ENCODE measurements around the gene DPP7.

Gene DPP7

DNA sequence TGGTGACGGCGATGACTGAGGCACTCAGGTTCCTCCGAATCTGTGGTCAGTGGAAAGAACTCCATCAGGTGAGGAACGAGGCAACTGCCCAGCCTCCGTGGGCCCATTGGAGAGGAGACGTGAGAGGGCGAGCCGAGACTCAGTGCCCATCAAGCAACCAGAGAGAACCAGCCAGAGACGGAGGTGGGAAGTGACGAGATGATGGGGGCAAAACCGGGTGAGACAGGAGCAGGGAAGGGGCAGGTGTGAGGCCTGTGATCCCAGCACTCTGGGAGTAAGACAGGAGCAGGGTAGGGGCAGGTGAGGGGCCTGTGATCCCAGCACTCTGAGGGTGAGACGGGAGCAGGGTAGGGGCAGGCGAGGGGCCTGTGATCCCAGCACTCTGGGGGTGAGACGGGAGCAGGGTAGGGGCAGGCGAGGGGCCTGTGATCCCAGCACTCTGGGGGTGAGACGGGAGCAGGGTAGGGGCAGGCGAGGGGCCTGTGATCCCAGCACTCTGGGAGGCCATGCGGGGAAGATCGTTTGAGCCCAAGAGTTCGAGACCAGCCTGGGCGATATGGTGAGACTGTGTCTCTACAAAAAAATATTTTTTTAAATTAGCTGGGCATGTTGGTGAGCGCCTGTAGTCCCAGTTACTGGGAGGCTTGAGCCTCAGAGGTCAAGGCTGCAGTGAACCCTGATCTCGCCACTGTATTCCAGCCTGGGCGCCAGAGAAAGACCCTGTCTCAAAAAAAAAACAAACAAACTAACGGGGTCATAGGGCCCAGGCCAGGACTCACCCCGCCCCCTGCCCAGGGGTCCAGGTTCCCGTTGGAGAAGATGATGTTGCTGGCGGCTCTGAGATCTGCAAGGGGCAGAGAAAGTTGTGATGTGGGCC, 3.4 kb downstream of the DPP7 start:
- TF ChIP-seq GATA3 (IDR thresholded peaks at IDR 0.05; ENCODE audit: low read depth, low read length) (no peak), GATA2 (IDR thresholded peaks at IDR 0.05; ENCODE audit: low read depth, low read length) (no peak)

DNA sequence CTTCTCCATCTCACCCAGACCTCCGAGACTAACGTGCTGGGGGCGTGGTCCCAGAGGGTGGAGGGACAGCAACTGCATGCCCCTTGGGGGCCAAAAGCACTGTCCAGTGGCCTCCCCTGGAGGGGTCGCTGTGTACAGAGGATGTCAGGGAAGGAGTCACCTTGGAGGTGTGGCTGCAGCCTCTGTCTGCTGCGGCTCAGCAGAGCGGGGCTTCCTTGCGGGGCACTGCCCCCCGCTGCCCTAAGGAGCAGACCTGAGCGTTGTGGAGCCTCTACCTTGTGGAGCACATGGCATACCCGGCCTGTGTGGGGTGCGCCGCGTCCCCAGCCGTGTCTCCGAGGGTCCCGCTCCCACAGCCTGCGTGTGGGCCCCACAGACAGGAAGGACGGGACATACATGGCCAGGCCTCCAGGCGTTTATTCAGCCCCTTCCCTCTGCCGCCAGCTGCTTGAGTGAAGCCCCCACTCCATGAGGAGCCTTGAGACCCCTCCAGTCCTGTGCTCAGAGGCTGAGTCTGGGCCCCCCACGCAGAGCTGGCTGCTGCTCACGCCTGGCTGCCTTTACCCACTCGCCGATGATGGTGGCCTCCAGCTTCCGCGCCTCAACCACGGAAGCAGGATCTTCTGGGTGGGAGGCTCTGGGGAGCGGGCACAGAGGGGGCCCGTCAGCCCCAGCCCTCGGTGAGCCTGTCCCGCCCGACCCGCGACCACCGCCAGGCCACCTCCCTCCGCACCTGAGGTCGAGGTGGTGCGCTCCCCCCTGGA, 4.2 kb downstream of the DPP7 start:
- TF ChIP-seq GATA3 (IDR thresholded peaks at IDR 0.05; ENCODE audit: low read depth, low read length) (no peak), GATA2 (IDR thresholded peaks at IDR 0.05; ENCODE audit: low read depth, low read length) (no peak)

DNA sequence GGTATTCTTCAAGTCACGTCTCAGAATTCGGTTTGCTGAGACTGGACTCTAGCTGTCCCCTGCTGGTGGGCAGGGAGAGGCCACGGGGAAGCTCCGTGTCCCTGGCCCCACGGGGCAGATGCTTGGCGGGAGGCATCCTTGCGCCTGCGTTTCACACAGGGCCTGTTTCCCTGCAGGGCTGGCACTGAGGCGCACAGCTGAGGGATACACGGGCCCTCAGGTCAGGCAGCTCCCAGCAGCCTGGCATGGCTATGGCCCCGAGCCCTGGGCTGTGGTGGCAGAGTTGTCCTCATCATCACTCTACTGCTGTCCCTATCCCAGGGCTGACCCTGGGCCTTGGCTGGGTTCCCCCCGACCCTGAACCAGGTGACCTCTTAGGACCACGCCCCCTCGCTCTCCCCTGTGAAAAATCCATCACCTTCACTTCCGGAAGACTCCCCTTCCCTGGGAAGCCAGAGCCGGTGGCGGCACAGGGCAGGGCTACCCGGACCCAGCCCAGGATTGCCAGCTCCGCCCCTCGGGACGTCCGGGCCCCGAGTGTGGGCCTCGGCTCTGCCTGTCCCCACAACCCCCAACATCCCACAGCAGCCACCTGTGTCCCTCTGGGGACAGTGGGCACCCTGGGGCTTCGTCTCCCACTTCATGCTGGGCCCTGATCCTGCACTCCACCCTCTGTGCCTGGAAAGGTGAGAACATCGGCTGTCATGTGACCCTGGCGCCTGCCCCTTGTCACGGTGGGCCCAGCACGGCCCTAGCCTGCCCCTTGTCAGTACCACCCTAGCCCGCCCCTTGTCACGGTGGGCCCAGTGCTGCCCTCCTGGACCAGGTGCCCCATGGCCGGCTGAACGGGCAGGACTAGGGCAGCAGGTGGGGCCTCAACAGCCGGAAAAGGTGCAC, 5.0 kb downstream of the DPP7 start:
- TF ChIP-seq GATA2 (IDR thresholded peaks at IDR 0.05; ENCODE audit: low read depth, low read length) = no peak
- no peak for TF ChIP-seq GATA3 (IDR thresholded peaks at IDR 0.05; ENCODE audit: low read depth, low read length)

DNA sequence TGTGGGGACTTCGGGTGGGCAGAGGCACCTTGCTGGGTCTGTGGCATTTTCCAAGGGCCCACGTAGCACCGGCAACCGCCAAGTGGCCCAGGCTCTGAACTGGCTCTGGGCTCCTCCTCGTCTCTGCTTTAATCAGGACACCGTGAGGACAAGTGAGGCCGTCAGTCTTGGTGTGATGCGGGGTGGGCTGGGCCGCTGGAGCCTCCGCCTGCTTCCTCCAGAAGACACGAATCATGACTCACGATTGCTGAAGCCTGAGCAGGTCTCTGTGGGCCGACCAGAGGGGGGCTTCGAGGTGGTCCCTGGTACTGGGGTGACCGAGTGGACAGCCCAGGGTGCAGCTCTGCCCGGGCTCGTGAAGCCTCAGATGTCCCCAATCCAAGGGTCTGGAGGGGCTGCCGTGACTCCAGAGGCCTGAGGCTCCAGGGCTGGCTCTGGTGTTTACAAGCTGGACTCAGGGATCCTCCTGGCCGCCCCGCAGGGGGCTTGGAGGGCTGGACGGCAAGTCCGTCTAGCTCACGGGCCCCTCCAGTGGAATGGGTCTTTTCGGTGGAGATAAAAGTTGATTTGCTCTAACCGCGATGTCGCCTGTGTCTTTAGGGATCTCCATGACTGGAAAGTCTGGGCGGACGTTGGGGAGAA, 5.8 kb downstream of the DPP7 start:
- TF ChIP-seq GATA2 (IDR thresholded peaks at IDR 0.05; ENCODE audit: low read depth, low read length) (no peak), GATA3 (IDR thresholded peaks at IDR 0.05; ENCODE audit: low read depth, low read length) (no peak)

DNA sequence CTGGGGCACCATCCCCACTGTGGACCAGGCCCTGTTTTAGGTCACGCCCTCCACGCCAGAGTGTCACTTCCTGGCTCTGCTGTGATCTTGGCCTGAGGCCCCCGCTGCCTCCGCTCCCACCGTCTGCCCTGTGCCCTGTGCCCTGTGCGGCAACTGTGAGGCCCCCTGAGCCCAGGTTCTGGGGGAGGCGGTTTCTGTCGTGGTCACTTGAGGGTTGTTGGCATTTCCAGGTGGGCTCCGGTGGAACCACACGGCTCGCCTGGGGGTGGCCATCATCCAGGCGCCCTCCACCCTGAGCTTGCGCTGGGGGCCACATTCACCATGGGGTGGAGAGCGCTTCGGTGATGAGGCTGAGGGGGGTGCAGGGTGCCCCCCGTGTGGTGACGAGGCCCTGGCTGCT, 6.6 kb downstream of the DPP7 start:
- no peak for TF ChIP-seq GATA2 (IDR thresholded peaks at IDR 0.05; ENCODE audit: low read depth, low read length)
- TF ChIP-seq GATA3 (IDR thresholded peaks at IDR 0.05; ENCODE audit: low read depth, low read length) = no peak

DNA sequence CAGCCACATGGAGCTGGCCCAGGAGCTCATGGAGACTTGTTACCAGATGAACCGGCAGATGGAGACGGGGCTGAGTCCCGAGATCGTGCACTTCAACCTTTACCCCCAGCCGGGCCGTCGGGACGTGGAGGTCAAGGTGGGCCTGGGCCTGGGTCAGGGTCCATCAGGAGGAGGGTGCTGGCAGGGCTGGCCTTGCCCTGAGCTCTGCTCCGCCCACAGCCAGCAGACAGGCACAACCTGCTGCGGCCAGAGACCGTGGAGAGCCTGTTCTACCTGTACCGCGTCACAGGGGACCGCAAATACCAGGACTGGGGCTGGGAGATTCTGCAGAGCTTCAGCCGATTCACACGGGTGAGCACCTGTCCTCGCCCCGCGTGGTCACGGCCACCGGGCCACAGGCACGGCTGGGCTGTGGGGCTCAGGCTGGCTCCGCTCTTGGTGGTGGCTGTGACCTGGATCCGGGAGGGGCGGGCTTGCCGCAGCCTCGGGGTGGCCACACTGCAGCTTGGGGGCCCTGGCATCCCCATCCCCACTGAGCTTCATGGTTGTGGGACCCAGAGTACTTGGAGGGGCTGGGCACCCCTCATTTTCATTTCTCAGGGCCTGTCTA, 7.1 kb downstream of the DPP7 start:
- no peak for TF ChIP-seq GATA3 (IDR thresholded peaks at IDR 0.05; ENCODE audit: low read depth, low read length)
- no peak for TF ChIP-seq GATA2 (IDR thresholded peaks at IDR 0.05; ENCODE audit: low read depth, low read length)

DNA sequence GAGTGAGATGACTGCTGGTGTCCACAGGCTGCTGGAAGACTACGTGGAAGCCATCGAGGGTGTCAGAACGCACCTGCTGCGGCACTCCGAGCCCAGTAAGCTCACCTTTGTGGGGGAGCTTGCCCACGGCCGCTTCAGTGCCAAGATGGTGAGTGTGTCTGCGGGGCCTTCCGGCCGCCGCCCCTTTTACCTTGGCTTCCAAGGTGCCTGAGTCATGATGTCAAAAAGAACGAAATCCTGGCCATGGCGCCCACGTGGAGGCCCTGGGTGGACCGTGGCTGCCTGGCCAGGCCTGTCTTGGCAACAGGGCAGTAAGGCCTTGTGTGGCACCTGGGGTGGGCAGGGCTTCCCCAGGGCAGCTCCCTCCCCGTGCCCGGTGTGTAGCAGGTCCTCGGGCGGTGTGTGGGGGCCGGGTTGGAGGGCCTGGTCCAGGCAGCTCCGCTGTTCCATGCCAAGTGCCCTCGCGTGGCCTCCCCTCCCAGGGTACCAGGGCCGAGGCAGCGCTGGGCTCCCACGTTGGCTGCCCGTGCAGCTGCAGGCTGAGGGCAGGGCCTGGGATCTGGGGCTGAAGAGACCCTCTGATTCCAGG, 7.8 kb downstream of the DPP7 start:
- no peak for TF ChIP-seq GATA2 (IDR thresholded peaks at IDR 0.05; ENCODE audit: low read depth, low read length)
- no peak for TF ChIP-seq GATA3 (IDR thresholded peaks at IDR 0.05; ENCODE audit: low read depth, low read length)

DNA sequence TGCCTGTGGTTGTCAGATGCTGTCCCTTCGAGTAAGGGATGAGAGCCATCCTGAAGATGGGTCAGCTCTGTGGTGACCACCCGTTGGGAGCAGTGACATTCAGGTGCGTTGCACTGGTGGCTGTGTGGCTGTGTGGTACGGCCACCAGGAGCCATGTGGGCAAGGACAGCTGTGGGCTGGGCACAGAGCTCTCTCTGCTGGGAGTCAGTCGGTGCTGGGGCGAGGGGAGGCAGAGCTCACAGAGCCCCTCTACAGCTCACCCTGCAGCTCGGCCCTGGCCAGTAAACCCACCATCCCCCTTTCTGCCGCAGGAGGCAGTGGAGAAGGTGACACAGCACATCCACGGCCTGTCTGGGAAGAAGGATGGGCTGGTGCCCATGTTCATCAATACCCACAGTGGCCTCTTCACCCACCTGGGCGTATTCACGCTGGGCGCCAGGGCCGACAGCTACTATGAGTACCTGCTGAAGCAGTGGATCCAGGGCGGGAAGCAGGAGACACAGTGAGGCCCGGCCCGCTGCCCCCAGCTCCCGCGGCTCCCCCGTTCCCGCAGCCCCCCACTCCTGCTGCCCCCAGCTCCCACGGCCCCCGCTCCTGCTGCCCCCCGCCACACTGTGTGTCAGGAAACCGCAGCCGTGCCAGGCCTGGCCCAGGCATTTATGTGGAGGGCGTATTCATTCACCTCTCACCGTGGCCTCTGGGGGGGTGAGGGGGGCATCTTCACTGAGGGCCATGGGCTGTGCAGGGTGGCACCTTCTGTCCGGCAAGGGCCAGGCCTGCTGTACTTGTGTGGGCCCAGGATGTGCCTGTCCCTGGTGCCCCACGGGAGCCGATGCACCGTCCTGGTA, 8.5 kb downstream of the DPP7 start:
- TF ChIP-seq GATA2 (IDR thresholded peaks at IDR 0.05; ENCODE audit: low read depth, low read length) (no peak), GATA3 (IDR thresholded peaks at IDR 0.05; ENCODE audit: low read depth, low read length) (no peak)

DNA sequence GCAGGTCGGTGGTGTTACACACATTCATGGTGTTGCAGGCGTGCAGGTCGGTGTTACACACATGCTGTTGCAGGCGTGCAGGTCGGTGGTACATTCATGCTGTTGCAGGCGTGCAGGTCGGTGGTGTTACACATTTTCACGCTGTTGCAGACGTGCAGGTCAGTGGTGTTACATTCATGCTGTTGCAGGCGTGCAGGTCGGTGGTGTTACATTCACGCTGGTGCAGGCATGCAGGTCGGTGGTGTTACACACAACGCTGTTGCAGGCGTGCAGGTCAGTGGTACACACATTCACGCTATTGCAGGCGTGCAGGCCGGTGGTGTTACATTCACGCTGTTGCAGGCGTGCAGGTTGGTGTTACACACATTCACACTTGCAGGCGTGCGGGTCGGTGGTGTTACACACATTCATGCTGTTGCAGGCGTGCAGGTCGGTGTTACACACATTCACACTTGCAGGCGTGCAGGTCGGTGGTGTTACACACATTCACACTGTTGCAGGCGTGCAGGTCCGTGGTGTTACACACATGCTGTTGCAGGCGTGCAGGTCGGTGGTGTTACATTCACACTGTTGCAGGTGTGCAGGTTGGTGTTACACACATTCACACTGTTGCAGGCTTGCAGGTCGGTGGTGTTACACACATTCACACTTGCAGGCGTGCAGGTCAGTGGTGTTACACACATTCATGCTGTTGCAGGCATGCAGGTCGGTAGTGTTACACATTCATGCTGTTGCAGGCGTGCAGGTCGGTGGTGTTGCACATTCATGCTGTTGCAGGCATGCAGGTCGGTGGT, 11.1 kb downstream of the DPP7 start:
- TF ChIP-seq GATA2 (IDR thresholded peaks at IDR 0.05; ENCODE audit: low read depth, low read length) (no peak), GATA3 (IDR thresholded peaks at IDR 0.05; ENCODE audit: low read depth, low read length) (no peak)

DNA sequence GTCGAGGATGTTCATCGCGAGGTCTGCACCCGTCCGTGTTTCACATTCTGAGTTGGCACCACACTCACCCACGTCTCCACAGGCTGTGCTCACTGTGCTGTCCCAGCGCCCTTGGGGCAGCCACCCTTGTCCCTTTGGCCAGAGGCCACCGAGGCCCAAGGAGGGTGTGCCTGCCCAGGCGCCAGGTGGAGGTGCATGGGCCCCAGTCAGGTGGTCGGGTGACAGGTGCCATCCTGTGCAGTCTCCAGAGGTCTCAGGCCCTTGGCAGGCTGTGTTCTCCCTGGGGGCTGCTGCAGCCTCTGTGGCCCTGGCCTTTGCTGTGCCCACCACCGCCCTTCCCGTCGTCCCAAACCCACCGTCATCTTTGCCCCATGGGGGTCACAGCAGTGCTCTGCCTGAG, 15.3 kb downstream of the DPP7 start:
- TF ChIP-seq GATA2 (IDR thresholded peaks at IDR 0.05; ENCODE audit: low read depth, low read length) (no peak), GATA3 (IDR thresholded peaks at IDR 0.05; ENCODE audit: low read depth, low read length) (no peak)

DNA sequence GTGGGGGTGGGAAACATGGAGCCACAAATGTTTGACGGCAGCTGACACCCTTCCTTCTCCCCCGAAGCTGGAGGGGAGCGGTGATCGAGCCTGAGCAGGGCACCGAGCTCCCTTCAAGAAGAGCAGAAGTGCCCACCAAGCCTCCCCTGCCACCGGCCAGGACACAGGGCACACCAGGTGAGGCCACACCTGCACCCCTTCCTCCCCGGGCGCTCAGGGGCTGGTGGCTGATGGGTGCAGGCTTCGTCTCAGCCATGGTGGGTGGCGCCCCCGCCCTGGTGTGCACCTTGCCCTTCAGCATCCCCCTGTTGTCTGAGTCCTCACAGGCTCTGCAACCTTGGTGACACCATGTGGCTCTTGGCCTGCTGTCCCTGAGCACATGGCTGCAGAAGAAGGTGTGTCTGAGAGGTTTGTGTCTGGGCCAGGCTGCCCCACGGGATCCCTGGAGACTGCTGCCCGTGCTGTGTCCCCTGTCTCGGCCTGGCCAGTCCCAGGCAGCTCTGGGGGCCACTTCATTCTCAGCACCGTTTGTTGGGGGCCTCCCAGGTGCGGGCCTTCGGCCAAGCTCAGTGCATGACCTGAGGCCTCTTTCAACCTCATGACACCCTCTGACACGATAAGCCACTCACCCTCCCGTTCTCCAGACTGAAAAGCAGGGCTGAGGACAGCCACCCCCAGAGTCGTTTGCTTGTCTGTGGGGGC, 16.6 kb downstream of the DPP7 start:
- TF ChIP-seq GATA3 (IDR thresholded peaks at IDR 0.05; ENCODE audit: low read depth, low read length) (no peak), GATA2 (IDR thresholded peaks at IDR 0.05; ENCODE audit: low read depth, low read length) (no peak)
